Lower lobe of right lung (tissue), 2 donors: Measurements from ENCODE around the gene ERI3. TPM values are rescaled to one million over a fixed set of nuclear protein-coding genes. Genes with fewer than 3 reads are reported as not detected.

Experiments used
- ATAC-seq, 2 donors: fragments of 200-7000 bp; cut with Tn5 transposase; one replicate each; pipeline ENCODE4 v1.9.1; 2020 to 2022; ENCODE audit warnings: mild to moderate bottlenecking in 2 of 2, moderate library complexity in 2 of 2
- DNase-seq: peaks from one replicate; pipeline ENCODE4 v3.0.0-alpha.2; 2020
- H3K27ac ChIP-seq: fragments of 200-600 bp; one replicate; pipeline ENCODE4 v1.8.0; 2022
- H3K27me3 ChIP-seq: fragments of 200-600 bp; one replicate; pipeline ENCODE4 v1.8.0; 2022; ENCODE audit warnings: low read depth
- H3K36me3 ChIP-seq: fragments of 200-600 bp; one replicate; pipeline ENCODE4 v1.8.0; 2022; ENCODE audit warnings: mild to moderate bottlenecking
- H3K4me1 ChIP-seq: fragments of 200-600 bp; one replicate; pipeline ENCODE4 v1.8.0; 2022
- H3K4me3 ChIP-seq: fragments of 200-600 bp; one replicate; pipeline ENCODE4 v1.8.0; 2022; ENCODE audit warnings: mild to moderate bottlenecking
- H3K9me3 ChIP-seq: fragments of 200-600 bp; one replicate; pipeline ENCODE4 v1.8.0; 2022
- intact Hi-C: fragments of 100-400 bp; cut with DNase I; formaldehyde crosslinking; loops from one replicate; pipeline ENCODE4 v1.11.0; 2022
- total RNA-seq: library from RNA; stranded (reverse); fragmentation: NEBNext Ultra II Directional; extraction: Animal tissue kit (Norgen Biotek cat#: 25700); gene quantifications from one replicate; pipeline ENCODE4 v1.2.1, GENCODE V29; 2021
- TF ChIP-seq, protein P1 (sequence below): fragments of 200-600 bp; IDR thresholded peaks from one replicate; pipeline ENCODE4 v1.8.0; 2022; ENCODE audit warnings: antibody characterized with exemption, mild to moderate bottlenecking
- donor health status: DM: no; HTN: yes; CAD: no; lungs with severe emphysema.

ERI3 gene
- total RNA-seq, 1 donor from 2014 or later: 36.3 TPM

DNA sequence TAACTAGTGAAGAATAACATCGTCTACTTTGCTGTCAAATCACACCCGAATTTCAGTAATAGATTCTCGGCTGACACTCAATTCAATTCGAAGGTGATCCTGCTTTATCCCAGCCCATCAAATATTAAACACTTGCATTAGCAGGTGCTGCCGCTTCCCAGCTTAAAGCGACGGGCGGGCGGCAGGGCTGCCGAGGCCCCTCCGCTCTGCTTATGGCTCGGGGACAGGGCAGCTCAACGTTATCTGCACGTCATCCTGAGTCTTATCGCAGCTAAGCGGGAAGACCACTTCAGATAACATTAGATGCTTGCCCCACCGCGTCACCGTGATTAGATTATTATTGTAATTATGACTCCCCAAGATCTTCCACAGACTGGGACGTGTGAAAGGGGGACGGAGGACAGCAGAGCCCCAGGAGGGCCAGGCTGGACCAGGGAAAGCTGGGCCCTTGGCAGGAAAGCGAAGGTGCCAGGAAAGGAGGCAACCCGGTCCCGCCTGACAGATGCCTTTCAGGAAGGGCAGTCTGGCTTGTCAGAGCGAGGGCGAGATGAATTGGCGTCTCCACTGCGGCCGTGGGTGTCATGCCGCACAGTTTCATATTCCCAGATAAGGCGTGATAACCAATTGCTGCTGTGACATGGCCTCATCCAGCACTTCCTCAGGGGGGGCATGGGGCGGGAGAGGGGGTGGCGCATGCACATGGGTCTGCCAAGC lies 104.8 kb downstream of the ERI3 start:
- H3K9me3 ChIP-seq: no peaks in the 10 kb centered on the region
- peaks cover 19% of the 10 kb centered on the region for H3K36me3 ChIP-seq
- intact Hi-C loops: no loop called here
- no peaks in the 10 kb centered on the region for H3K4me1 ChIP-seq
- ATAC-seq (no peak), DNase-seq (no peak)
- no peak overlapping the region for H3K27ac ChIP-seq
- no peaks in the 10 kb centered on the region for H3K27me3 ChIP-seq
- H3K4me3 ChIP-seq: no peak overlapping the region
- TF ChIP-seq, protein P1, sequence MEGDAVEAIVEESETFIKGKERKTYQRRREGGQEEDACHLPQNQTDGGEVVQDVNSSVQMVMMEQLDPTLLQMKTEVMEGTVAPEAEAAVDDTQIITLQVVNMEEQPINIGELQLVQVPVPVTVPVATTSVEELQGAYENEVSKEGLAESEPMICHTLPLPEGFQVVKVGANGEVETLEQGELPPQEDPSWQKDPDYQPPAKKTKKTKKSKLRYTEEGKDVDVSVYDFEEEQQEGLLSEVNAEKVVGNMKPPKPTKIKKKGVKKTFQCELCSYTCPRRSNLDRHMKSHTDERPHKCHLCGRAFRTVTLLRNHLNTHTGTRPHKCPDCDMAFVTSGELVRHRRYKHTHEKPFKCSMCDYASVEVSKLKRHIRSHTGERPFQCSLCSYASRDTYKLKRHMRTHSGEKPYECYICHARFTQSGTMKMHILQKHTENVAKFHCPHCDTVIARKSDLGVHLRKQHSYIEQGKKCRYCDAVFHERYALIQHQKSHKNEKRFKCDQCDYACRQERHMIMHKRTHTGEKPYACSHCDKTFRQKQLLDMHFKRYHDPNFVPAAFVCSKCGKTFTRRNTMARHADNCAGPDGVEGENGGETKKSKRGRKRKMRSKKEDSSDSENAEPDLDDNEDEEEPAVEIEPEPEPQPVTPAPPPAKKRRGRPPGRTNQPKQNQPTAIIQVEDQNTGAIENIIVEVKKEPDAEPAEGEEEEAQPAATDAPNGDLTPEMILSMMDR: no peak

DNA sequence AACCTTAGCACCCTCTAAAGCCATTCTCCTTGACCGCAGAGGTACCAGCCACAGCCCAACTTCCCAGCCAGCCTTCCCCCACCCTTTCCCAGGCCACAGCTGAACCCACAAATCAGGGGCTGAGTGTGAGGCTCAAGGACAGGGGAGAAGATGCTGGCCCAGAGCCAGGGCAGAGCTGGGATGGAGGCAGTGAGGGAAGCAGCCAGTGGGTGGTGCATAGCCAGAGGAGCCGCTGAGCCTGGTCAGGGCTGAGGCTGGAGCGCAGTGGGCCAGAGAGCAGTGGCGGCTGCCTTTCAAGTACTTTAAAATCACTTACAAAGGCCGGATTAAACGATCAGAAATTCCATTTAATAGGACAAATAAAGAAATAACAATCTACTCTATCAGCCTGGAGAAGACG lies 105.5 kb downstream of the ERI3 start:
- TF ChIP-seq, protein P1: no peak
- intact Hi-C loops: no loop called here
- Histone ChIP-seq H3K4me3 (no peak overlapping the region), H3K27me3 (no peaks in the 10 kb centered on the region), H3K9me3 (no peaks in the 10 kb centered on the region), H3K4me1 (no peaks in the 10 kb centered on the region), H3K27ac (no peak overlapping the region), H3K36me3 (peaks cover 16% of the 10 kb centered on the region)
- ATAC-seq (no peak), DNase-seq (no peak)

DNA sequence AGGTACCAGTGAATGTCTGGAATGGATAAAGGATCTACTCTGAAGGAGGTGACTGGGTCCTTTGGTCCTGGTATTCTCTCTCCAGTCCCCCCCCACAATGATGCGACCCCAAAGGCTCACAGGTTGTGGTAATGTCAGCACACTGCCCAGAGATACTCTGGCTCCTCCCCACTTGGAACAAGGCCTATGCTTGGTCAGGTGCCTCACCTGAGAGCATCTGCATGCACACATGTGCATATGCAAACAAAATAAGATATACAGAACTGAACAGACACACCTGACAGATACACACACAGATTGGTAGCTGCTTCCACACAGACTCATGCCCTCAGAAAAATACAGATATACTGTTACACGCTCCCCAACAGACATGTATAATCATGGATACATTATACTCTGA lies 108.3 kb downstream of the ERI3 start:
- no peaks in the 10 kb centered on the region for H3K27me3 ChIP-seq
- intact Hi-C loops: no loop called here
- no peaks in the 10 kb centered on the region for H3K4me1 ChIP-seq
- no peak overlapping the region for H3K27ac ChIP-seq
- ATAC-seq (no peak), DNase-seq (no peak)
- H3K4me3 ChIP-seq: no peak overlapping the region
- TF ChIP-seq, protein P1: no peak
- H3K36me3 ChIP-seq: peaks cover 29% of the 10 kb centered on the region
- H3K9me3 ChIP-seq: no peaks in the 10 kb centered on the region

DNA sequence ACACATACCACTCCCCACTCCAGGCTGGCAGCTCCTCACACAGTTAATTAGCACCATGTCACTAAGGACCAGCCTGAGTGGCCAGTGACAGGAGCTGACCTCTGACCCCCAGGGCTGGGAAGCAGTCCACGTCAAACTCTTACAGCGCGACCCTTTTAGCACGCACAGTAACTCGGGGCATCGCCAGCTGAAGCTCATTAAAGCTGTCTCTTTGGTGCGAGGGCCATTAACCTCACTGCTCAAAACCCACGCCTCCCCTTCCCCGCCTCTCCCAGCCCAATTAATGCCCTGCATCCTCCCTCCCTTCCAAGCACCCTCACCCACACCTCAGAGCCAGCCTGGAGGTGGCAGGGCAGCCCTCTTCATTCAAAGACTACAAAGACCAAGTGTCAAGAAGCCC lies 110.1 kb downstream of the ERI3 start:
- Histone ChIP-seq H3K27ac (no peak overlapping the region), H3K36me3 (peaks cover 29% of the 10 kb centered on the region), H3K4me1 (peaks cover 8% of the 10 kb centered on the region), H3K9me3 (no peaks in the 10 kb centered on the region), H3K4me3 (no peak overlapping the region), H3K27me3 (no peaks in the 10 kb centered on the region)
- DNase-seq: no peak
- intact Hi-C loops: no loop called here
- TF ChIP-seq, protein P1: no peak
- ATAC-seq: no peak

DNA sequence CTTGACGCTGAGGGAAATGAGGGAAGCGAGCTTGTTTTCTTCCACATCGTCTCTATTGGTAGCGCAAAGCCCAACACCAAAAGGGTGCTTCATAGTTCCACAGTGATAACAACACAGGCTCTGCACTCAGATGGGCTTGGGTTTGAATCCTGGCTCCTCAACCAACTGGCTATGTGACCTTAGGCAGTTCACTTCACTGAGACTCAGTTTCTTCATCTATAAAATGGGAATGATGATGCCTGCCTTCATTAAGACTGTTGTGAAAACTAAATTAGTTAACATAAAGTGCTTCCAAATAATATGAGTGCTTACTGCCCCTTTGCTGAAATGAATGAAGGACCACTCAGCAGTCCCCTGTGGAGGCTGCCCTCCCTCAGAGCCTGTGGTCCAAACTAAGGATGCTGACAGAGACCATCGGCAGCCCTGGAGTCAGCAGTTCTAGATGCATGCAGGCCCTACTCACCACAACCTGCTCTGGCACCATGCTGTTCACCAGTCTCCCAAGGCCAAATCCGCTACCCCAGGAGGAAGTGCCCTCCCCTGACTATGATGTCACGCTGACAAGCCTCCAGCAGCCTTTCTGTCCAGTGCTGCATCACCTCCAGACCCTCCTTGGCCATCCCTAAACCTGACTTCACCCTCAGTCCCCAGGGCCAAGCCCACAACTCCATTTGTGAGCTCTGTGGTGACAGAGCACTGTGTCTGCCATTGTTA lies 111.1 kb downstream of the ERI3 start:
- intact Hi-C loops: no loop called here
- Histone ChIP-seq H3K36me3 (peaks cover 29% of the 10 kb centered on the region), H3K27me3 (no peaks in the 10 kb centered on the region), H3K4me1 (peaks cover 8% of the 10 kb centered on the region), H3K27ac (no peak overlapping the region), H3K9me3 (no peaks in the 10 kb centered on the region), H3K4me3 (no peak overlapping the region)
- DNase-seq (no peak), ATAC-seq (no peak)
- TF ChIP-seq, protein P1: no peak
